Esophagus squamous epithelium (tissue), 4 donors: ENCODE data around the gene ADAMTSL2.

ENCODE experiments used
- POLR2A ChIP-seq, 4 donors: fragments of 450-650 bp; IDR thresholded peaks; one replicate each; pipeline ENCODE4 v1.6.1; 2017; ENCODE audit warnings: antibody characterized with exemption in 4 of 4, mild to moderate bottlenecking in 4 of 4, moderate library complexity in 3 of 4
- TF ChIP-seq, protein P1 (sequence below), 6 experiments: fragments of 450-650 bp in 4 of 6; fragments of 200-600 bp in 2 of 6; sonication (generic) in 2 of 6; IDR thresholded peaks; one replicate each; pipeline ENCODE4 v1.5.1; 2016 to 2019; ENCODE audit warnings: antibody characterized with exemption in 6 of 6, mild to moderate bottlenecking in 4 of 6, moderate library complexity in 4 of 6

DNA sequence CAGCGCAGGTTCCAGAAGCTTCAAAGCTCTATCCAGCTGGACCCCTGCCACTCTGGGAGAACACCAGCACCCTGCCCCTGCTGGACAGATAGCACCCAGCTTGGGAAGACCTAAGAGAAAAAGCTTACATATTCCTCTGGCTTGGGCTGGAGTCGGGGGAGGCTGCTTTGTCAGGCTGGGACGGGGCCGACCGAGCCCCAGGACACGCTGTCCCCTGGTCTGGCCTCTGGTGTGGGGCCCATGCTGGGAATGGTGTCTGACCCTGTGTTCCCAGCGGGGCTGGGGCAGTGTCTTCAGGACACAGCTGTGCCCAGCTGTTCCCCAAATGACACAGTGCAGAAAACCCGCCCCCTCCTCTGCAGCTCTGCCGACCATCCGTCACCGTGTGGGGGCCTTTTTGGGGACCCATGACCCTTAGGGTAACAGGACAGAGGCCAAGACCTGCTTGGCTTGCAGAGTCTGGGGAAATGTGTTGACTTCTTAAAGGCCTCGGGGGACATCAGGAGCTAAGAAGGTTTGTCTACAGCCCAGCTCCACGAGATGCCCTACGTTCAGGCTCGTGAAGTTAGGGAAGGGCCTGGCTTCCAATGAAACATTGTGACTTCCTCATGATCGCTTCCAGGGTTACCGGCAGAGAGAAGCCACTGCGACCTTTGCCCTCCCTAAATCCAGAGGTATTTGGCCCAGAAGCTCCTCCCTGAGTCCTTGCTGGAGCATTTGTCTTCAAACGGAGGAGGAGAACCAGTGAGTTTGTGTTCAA lies 35.2 kb upstream of the ADAMTSL2 start:
- TF ChIP-seq, protein P1, sequence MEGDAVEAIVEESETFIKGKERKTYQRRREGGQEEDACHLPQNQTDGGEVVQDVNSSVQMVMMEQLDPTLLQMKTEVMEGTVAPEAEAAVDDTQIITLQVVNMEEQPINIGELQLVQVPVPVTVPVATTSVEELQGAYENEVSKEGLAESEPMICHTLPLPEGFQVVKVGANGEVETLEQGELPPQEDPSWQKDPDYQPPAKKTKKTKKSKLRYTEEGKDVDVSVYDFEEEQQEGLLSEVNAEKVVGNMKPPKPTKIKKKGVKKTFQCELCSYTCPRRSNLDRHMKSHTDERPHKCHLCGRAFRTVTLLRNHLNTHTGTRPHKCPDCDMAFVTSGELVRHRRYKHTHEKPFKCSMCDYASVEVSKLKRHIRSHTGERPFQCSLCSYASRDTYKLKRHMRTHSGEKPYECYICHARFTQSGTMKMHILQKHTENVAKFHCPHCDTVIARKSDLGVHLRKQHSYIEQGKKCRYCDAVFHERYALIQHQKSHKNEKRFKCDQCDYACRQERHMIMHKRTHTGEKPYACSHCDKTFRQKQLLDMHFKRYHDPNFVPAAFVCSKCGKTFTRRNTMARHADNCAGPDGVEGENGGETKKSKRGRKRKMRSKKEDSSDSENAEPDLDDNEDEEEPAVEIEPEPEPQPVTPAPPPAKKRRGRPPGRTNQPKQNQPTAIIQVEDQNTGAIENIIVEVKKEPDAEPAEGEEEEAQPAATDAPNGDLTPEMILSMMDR (IDR thresholded peaks at IDR 0.05): no peak
- TF ChIP-seq POLR2A (IDR thresholded peaks at IDR 0.05): no peak
